LNCaP clone FGC (cell line): Measurements from ENCODE around the gene SIRPA.

Source experiments
- DNase-seq: peaks from one replicate; pipeline ENCODE4 v3.0.0-alpha.2; 2011; ENCODE audit warnings: low read depth
- H3K4me3 ChIP-seq: 2 replicates; pipeline ENCODE4 v1.5.1; 2011; ENCODE audit warnings: mild to moderate bottlenecking, low read depth, low read length, control low read depth
- CTCF ChIP-seq: IDR thresholded peaks from 2 replicates; pipeline ENCODE4 v1.5.1; 2012; ENCODE audit warnings: mild to moderate bottlenecking; ENCODE audit not compliant: control insufficient read depth, insufficient read depth; ENCODE audit errors: extremely low read depth

Gene SIRPA

GRCh38 chr20:1853473-1853872, 41.7 kb upstream of the SIRPA start:
- H3K4me3 ChIP-seq: no peak overlapping the region
- DNase-seq: no peak
- TF ChIP-seq CTCF: no peak

- DNase-seq: no peak
- H3K4me3 ChIP-seq: no peak overlapping the region
- no peak for TF ChIP-seq CTCF
Observed at GRCh38 chr20:1854246-1854645, 41.0 kb upstream of the SIRPA start.

- DNase-seq: no peak
- no peak for TF ChIP-seq CTCF
- H3K4me3 ChIP-seq: no peak overlapping the region
Observed at GRCh38 chr20:1855109-1855508, 40.1 kb upstream of the SIRPA start.

- H3K4me3 ChIP-seq: no peak overlapping the region
- no peak for TF ChIP-seq CTCF
- DNase-seq: no peak
Observed at GRCh38 chr20:1855690-1856089, 39.5 kb upstream of the SIRPA start.

GRCh38 chr20:1856424-1856823, 38.8 kb upstream of the SIRPA start:
- no peak for TF ChIP-seq CTCF
- H3K4me3 ChIP-seq: no peak overlapping the region
- DNase-seq: no peak

- no peak for DNase-seq
- TF ChIP-seq CTCF: no peak
- no peak overlapping the region for H3K4me3 ChIP-seq
Observed at GRCh38 chr20:1857466-1857865, 37.7 kb upstream of the SIRPA start.

- no peak overlapping the region for H3K4me3 ChIP-seq
- DNase-seq: no peak
- TF ChIP-seq CTCF: no peak
Observed at GRCh38 chr20:1858871-1859270, 36.3 kb upstream of the SIRPA start.
